Activated T-helper 2 cell treated with anti-CD3 and anti-CD28 coated beads, Interferon-gamma antibody, Interleukin-2, Interleukin-4, amounts not matched to agents 10 μg/mL and 5 μg/mL and 100 μg/mL, durations not matched to agents 14 hours and 24 hours and 36 hours (primary cell): ENCODE results near the gene PERM1. TPM values are rescaled to one million over a fixed set of nuclear protein-coding genes. Genes with fewer than 3 reads are reported as not detected.
"Not testable (repeated sequence)": the region's sequence is repeated elsewhere in the genome, so short reads cannot be mapped to it uniquely, and the experiment has no call there.

Experiments
- DNase-seq: peaks from one replicate; pipeline ENCODE4 v3.0.0; 2021; ENCODE audit warnings: low spot score
- H3K27ac Mint-ChIP-seq: one replicate; pipeline ENCODE4 v1.8.0; 2021; ENCODE audit warnings: mixed read lengths
- H3K27me3 Mint-ChIP-seq: one replicate; pipeline ENCODE4 v1.8.0; 2021; ENCODE audit warnings: low read depth, mixed read lengths
- H3K36me3 Mint-ChIP-seq: one replicate; pipeline ENCODE4 v1.8.0; 2021; ENCODE audit warnings: low read depth, mixed read lengths
- H3K4me1 Mint-ChIP-seq: one replicate; pipeline ENCODE4 v1.8.0; 2021; ENCODE audit warnings: low read depth, mixed read lengths
- H3K4me3 Mint-ChIP-seq: one replicate; pipeline ENCODE4 v1.8.0; 2021; ENCODE audit warnings: low read depth, mild to moderate bottlenecking, moderate library complexity, mixed read lengths
- H3K9me3 Mint-ChIP-seq: one replicate; pipeline ENCODE4 v1.8.0; 2021; ENCODE audit warnings: mixed read lengths
- intact Hi-C: fragments of 100-400 bp; cut with micrococcal nuclease; formaldehyde crosslinking; loops from one replicate; pipeline ENCODE4 v1.15.1; 2023
- total RNA-seq: library from RNA; stranded (reverse); gene quantifications from 2 replicates; pipeline ENCODE4 v1.2.3, GENCODE V29; 2022

The PERM1 gene
- total RNA-seq, 1 donor from 2014 or later = not detected

DNA sequence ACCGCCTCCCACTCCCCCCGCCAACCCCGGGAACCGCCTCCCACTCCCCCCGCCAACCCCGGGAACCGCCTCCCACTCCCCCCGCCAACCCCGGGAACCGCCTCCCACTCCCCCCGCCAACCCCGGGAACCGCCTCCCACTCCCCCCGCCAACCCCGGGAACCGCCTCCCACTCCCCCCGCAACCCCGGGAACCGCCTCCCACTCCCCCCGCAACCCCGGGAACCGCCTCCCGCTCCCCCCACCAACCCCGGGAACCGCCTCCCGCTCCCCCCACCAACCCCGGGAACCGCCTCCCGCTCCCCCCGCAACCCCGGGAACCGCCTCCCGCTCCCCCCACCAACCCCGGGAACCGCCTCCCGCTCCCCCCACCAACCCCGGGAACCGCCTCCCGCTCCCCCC is 5.1 kb downstream of the PERM1 start:
- H3K27ac Mint-ChIP-seq, DNase-seq, H3K36me3 Mint-ChIP-seq, H3K9me3 Mint-ChIP-seq, H3K4me3 Mint-ChIP-seq, H3K4me1 Mint-ChIP-seq: not testable (repeated sequence)
- intact Hi-C loops = loop anchor here (1.0 kb wide), 1 partner anchor 70 kb away; no protein-coding TSS in a partner anchor
- peaks cover 10% of the 10 kb centered on the region for H3K27me3 Mint-ChIP-seq

DNA sequence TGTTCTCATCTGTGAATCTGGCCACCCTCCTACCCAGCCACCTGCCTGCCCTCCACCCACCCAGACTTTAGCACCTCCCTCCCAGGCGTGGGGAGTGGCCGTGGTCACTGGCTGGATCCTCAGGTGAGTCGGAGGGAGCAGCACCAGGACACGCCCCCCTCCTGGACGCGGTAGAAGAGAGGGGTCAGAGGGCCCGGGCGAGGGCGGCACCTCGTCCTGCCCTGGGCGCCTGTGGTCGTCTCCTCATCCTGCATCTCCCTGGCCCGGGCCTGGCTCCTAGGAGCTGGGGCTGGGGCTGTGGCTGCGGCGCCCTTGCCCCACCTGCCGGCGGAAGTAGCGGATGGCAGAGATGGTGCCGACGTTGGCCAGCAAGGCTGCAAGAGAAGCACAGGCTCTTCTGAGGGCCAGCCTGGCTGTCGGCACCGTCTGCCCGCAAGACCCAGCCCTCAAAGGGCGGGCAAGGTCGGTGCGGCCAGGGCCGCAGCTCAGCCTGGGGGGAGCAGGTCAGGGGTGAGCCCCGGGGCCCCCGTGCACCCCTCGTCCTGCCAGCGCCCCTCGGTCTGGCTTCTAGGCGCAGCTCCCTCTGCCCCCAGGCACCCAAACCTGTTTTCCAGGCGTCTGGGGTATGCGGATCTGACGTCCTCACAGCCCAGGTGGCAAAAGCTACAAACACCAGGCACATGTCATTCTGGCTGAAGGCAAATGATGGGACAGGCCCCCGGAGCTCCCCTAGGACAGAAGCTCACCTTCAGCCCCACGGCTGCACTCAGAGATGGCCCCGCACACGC is 5.8 kb downstream of the PERM1 start:
- Mint-ChIP-seq H3K4me1 (peaks cover 2% of the 10 kb centered on the region), H3K27ac (no peak overlapping the region), H3K4me3 (no peak overlapping the region), H3K9me3 (no peaks in the 10 kb centered on the region), H3K27me3 (peaks cover 10% of the 10 kb centered on the region), H3K36me3 (no peaks in the 10 kb centered on the region)
- intact Hi-C loops = loop anchor here (1.0 kb wide), 1 partner anchor 70 kb away; no protein-coding TSS in a partner anchor
- peak; percentile 57 for DNase-seq

DNA sequence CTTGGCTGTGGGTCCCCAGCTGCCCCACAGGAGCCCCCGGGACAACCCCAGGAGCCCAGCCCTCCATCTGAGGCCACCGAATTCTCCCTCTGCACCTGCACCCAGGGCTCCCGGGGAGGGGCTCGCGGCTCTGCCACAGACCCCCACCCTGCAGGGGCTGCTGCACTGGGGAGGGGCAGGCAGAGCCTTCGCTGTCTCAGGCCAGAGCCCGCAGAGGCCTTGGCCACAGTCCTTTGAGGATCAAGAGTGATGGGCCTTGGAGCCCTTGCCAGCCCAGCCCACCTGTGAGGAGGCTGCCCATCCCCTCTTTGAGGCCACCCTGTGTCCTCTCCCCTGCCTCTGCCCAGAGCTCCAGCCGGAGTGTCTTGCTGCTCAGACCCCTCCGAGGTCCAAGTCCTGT is 6.5 kb downstream of the PERM1 start:
- Mint-ChIP-seq H3K9me3 (no peaks in the 10 kb centered on the region), H3K4me3 (no peak overlapping the region), H3K27me3 (peaks cover 10% of the 10 kb centered on the region), H3K36me3 (no peaks in the 10 kb centered on the region), H3K4me1 (peaks cover 2% of the 10 kb centered on the region), H3K27ac (no peak overlapping the region)
- intact Hi-C loops = no loop called here
- DNase-seq = no peak

DNA sequence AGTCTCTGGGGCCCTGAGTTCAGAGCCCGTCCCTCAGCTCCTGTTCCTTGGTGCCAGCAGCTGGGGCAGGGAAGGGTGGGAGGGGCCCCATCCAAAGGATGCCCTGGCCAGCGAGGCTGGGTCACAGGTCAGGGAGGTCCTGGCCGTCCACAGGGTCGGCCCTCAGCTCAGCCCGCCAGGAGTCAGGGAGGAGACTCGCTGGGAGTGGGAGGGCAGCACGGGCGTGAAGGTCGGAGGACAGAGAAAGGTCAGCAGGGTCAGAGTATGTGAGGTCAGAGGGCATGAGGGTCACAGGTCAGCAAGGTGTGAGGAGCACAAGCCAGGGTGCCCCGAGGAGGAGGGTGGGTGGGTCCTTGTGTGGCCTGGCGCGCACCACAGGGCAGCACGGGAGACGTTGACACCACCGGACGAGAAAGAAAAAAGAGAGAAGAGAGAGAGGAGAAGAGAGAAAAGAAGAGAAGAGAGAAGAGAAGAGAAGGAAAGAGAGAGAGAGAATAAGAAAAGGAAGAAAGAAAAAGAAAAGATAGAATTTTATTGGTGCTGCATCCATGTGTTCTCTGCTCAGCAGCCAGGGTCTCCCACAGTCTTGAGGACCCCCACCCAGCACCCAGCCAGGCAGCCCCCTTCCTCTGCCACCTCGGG is 7.1 kb downstream of the PERM1 start:
- Mint-ChIP-seq H3K36me3 (no peaks in the 10 kb centered on the region), H3K4me1 (peaks cover 2% of the 10 kb centered on the region), H3K4me3 (no peak overlapping the region), H3K27me3 (peaks cover 10% of the 10 kb centered on the region), H3K9me3 (no peaks in the 10 kb centered on the region), H3K27ac (no peak overlapping the region)
- intact Hi-C loops = no loop called here
- no peak for DNase-seq

DNA sequence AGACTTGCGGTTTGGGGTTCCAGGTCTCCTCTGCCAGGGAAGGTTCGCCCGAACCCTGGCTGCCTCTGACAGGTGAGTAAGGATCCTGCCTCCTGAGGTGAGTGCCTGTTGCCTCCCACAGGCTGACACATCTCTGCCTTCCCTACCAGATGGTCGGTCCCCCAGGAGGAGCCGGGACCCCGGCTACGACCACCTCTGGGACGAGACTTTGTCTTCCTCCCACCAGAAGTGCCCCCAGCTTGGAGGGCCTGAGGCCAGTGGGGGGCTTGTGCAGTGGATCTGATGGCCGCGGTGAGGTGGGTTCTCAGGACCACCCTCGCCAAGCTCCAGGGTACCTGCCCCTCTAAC is 7.6 kb downstream of the PERM1 start:
- Mint-ChIP-seq H3K36me3 (no peaks in the 10 kb centered on the region), H3K4me1 (peaks cover 2% of the 10 kb centered on the region), H3K4me3 (no peak overlapping the region), H3K27me3 (peaks cover 15% of the 10 kb centered on the region), H3K27ac (no peak overlapping the region), H3K9me3 (no peaks in the 10 kb centered on the region)
- intact Hi-C loops = no loop called here
- no peak for DNase-seq

DNA sequence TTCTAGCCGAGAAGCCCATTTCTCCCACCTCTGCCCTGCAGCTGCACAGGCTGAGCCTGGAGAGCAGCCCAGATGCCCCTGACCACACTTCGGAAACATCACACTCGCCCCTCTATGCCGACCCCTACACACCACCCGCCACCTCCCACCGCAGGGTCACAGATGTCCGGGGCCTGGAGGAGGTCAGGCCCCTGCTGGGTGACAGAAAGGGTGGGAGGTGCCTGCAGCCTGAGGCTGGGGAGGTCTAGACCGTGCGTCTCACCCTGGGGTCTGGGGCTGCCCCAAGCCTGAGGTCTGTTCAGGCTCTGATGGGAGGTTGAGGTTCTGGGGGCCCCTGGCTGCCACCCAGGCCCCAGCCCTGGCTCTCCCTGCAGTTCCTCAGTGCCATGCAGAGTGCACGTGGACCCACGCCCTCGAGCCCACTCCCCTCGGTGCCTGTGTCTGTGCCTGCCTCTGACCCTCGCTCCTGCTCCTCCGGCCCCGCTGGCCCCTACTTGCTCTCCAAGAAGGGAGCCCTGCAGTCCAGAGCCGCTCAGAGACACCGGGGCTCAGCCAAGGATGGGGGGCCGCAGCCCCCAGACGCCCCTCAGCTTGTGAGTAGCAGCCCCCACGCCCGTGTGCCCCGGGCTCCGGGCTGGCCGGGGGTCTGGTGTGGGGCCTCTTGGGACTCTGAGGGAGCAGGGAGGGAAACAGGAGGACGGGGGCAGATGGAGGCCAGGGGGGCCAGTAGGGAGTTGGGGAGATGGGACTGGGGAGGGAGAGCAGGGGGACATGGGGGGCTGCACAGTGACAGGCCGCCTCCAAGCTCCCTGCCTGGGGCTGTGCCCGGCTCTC is 8.2 kb downstream of the PERM1 start:
- H3K4me1 Mint-ChIP-seq = peaks cover 2% of the 10 kb centered on the region
- no peak for DNase-seq
- H3K27ac Mint-ChIP-seq = no peak overlapping the region
- H3K36me3 Mint-ChIP-seq = no peaks in the 10 kb centered on the region
- no peak overlapping the region for H3K4me3 Mint-ChIP-seq
- peaks cover 15% of the 10 kb centered on the region for H3K27me3 Mint-ChIP-seq
- intact Hi-C loops = no loop called here
- no peaks in the 10 kb centered on the region for H3K9me3 Mint-ChIP-seq

DNA sequence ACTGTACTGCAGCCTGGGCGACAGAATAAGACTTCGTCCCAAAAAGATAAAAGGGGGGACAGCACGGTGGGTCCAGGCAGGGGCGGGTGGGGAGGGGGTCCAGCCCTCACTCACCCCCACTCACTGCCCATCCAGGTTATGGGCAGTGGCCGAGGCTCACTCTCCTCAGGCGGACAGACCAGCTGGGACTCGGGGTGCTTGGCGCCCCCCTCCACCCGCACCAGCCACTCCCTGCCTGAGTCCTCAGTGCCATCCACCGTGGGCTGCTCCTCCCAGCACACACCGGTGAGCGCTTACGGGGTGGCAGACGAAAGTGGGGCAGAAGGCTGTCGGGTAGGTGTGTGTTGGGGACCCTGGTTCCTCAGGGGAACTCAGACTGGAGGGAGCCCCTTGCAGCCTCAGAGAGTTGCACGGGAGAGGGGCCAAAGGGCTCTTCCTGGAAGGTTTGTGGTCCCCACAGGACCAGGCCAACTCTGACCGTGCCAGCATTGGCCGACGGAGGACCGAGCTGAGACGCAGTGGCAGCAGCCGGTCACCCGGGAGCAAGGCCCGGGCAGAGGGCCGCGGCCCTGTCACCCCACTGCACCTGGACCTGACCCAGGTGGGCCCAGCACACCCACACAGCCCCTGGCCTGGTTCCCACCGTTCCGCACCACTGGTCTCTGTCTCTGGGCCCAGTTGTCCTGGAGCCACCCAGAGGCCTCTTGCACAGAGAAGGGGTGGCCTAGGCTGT is 9.0 kb downstream of the PERM1 start:
- Mint-ChIP-seq H3K9me3 (no peaks in the 10 kb centered on the region), H3K27me3 (peaks cover 15% of the 10 kb centered on the region), H3K27ac (no peak overlapping the region), H3K36me3 (no peaks in the 10 kb centered on the region), H3K4me3 (no peak overlapping the region), H3K4me1 (no peaks in the 10 kb centered on the region)
- intact Hi-C loops = no loop called here
- DNase-seq = no peak

DNA sequence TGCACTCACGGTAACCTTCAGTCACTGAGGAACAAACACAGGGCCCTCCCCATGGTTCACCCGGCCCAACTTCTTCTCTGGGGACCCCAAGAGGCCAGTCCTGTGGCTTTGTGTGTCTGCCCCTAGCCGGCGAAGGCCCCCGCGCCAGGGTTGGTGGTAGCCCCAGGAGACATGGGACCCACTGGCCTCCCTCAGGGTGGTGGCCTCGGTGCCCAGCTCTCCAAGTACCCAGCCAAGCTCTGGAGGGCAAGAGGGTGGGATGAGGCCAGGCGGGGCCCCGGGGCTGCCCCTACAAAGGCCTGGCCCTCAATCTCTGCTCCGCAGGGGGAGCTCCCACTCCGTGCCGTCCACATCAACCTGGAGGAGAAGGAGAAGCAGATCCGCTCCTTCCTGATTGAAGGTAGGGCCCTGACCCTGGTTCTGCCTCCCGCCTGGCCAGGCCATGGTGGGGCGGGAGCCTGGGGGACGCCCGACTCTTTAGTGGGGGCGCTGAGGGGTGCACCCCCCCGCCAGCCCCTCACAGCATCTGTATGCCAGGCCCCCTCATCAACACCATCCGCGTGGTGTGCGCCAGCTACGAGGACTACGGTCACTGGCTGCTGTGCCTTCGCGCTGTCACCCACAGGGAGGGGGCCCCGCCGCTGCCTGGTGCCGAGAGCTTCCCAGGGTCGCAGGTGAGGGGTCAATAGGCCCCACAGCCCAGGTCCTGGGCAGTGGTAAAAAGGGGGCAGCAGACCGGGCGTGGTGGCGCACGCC is 10.0 kb downstream of the PERM1 start:
- H3K27ac Mint-ChIP-seq = no peak overlapping the region
- no peak overlapping the region for H3K4me3 Mint-ChIP-seq
- peaks cover 15% of the 10 kb centered on the region for H3K27me3 Mint-ChIP-seq
- no peaks in the 10 kb centered on the region for H3K9me3 Mint-ChIP-seq
- H3K4me1 Mint-ChIP-seq = no peaks in the 10 kb centered on the region
- no peaks in the 10 kb centered on the region for H3K36me3 Mint-ChIP-seq
- DNase-seq = no peak
- intact Hi-C loops = no loop called here

DNA sequence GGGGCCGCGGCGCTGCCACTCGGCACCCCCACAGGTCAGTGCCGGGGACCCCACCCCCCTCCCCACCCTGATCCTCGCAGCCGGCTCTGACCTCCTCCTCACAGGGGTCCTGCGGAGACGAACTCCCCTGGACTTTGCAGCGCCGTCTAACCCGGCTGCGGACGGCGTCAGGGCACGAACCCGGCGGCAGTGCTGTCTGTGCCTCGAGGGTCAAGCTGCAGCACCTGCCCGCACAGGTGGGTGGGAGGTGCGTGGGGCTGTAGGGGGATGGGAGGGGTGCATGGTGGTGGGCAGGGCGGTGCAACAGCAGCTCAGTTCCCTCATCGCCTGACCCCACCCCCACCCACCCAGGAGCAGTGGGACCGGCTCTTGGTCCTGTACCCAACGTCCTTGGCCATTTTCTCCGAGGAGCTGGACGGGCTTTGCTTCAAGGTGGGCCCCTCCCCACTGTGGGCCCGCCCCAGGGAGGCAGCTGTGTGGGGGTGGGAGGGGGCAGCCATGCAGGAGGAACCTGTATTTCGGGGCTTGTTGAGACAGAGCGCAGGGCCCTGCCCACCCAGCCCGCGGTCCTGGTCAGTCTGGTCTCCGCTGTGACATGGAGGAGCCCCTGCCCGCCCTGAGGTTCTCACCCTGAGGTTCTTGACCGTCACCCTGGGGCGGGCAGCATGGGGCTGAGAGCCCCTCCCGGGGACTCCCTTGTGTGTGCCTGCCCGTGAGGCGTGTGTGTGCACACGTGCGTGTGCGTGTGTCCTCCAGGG is 10.7 kb downstream of the PERM1 start:
- Mint-ChIP-seq H3K4me3 (no peak overlapping the region), H3K36me3 (no peaks in the 10 kb centered on the region), H3K27me3 (peaks cover 15% of the 10 kb centered on the region), H3K9me3 (no peaks in the 10 kb centered on the region), H3K27ac (no peak overlapping the region), H3K4me1 (no peaks in the 10 kb centered on the region)
- intact Hi-C loops = no loop called here
- DNase-seq = no peak

DNA sequence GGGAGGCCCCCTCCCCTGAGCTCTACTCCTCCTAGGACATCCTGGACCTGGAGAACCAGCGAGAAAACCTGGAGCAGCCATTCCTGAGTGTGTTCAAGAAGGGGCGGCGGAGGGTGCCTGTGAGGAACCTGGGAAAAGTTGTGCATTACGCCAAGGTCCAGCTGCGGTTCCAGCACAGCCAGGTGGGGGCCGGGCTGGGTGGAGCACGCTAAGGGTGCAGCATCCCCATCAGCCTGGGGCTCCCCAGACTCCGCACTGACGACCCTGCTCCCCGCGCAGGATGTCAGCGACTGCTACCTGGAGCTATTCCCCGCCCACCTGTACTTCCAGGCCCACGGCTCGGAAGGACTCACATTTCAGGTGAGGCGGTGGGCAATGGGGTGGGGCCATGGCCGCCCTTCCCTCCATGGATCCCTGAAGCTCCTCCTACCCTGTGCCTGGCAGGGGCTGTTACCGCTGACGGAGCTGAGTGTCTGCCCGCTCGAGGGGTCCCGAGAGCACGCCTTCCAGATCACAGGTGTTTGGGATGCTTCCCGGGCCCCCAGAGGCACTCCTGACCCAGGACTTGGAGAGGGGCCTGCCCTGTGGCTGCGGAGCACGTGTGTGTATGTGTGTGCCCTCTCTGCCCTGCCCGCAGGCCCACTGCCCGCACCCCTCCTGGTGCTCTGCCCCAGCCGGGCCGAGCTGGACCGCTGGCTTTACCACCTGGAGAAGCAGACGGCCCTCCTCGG is 11.5 kb downstream of the PERM1 start:
- peaks cover 11% of the 10 kb centered on the region for H3K27me3 Mint-ChIP-seq
- DNase-seq = no peak
- peaks cover 3% of the 10 kb centered on the region for H3K4me1 Mint-ChIP-seq
- H3K27ac Mint-ChIP-seq = no peak overlapping the region
- intact Hi-C loops = no loop called here
- peaks cover 2% of the 10 kb centered on the region for H3K36me3 Mint-ChIP-seq
- H3K9me3 Mint-ChIP-seq = no peaks in the 10 kb centered on the region
- H3K4me3 Mint-ChIP-seq = no peak overlapping the region

DNA sequence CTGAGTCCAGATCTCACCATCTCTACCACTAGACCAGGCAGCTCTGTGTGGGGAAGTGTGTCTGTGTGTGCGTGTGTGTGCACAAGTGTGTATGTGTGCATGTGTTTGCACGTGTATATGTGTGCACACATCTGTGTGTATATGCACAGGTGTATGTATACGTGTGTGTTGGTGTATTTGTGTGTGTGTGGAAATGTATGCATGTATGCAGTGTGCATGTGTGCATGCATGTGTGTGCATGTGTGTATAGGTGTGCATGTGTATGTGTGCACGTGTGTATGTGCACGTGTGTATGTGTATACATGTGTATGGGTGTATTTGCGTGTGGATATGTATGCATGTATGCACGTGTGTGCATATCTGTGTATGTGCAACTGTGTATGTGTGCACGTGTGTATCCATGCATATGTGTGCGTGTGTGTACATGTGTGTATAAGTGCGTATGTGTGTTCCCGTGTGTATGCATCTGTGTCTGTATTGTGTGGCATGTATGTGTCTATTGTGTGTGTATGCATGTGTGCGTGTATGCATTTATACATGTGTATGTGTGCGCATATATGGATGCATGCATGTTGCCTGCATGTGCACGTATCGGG is 12.5 kb downstream of the PERM1 start:
- intact Hi-C loops = no loop called here
- Mint-ChIP-seq H3K36me3 (peaks cover 6% of the 10 kb centered on the region), H3K27me3 (peaks cover 8% of the 10 kb centered on the region), H3K27ac (no peak overlapping the region), H3K9me3 (no peaks in the 10 kb centered on the region), H3K4me3 (no peak overlapping the region), H3K4me1 (peaks cover 3% of the 10 kb centered on the region)
- DNase-seq = no peak
